Gastroesophageal sphincter (tissue), 3 donors: ENCODE results near the gene CCL4.

Experiments used
- POLR2AphosphoS5 ChIP-seq: sonication (generic); formaldehyde crosslinking; IDR thresholded peaks from one replicate; pipeline ENCODE4 v1.6.1; 2017; ENCODE audit warnings: antibody characterized with exemption
- TF ChIP-seq, protein P1 (sequence below), 4 experiments: fragments of 200-600 bp in 2 of 4; fragments of 450-650 bp in 2 of 4; sonication (generic) in 1 of 4; IDR thresholded peaks; one replicate each; pipeline ENCODE4 v1.5.1; 2017 to 2019; ENCODE audit warnings: antibody characterized with exemption in 4 of 4, mild to moderate bottlenecking in 2 of 4, moderate library complexity in 2 of 4

DNA sequence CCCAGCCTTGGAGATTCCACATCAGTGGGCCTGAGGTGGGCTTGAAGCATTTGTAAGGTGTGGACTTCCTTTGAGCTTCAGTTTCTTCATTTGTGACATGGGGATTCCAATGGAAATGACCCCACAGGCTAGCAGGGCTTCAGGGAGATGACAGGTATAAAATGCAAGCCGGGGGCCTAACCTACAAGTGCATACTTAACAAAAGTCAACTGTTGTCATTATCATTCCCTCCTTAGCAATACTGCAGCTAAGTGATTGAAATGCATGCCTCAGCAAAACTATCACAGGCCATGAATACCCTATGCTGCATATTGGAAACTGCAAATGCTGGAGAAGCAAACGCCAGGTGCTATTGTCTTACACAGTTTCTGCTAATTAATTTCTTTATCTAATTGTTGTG, 19.8 kb downstream of the CCL4 start:
- TF ChIP-seq, protein P1, sequence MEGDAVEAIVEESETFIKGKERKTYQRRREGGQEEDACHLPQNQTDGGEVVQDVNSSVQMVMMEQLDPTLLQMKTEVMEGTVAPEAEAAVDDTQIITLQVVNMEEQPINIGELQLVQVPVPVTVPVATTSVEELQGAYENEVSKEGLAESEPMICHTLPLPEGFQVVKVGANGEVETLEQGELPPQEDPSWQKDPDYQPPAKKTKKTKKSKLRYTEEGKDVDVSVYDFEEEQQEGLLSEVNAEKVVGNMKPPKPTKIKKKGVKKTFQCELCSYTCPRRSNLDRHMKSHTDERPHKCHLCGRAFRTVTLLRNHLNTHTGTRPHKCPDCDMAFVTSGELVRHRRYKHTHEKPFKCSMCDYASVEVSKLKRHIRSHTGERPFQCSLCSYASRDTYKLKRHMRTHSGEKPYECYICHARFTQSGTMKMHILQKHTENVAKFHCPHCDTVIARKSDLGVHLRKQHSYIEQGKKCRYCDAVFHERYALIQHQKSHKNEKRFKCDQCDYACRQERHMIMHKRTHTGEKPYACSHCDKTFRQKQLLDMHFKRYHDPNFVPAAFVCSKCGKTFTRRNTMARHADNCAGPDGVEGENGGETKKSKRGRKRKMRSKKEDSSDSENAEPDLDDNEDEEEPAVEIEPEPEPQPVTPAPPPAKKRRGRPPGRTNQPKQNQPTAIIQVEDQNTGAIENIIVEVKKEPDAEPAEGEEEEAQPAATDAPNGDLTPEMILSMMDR (IDR thresholded peaks at IDR 0.05) = no peak
- no peak for TF ChIP-seq POLR2AphosphoS5
